Astrocyte of the spinal cord (primary cell): ENCODE data around the gene NGEF.

Experiments used
- DNase-seq: peaks from one replicate; pipeline ENCODE4 v3.0.0; 2011; ENCODE audit warnings: low read depth, low spot score
- H3K4me3 ChIP-seq: 2 replicates; pipeline ENCODE4 v1.5.1; 2011; ENCODE audit warnings: low read depth, mild to moderate bottlenecking, low read length, moderate library complexity
- in situ Hi-C: cut with HindIII; loops from 2 replicates; pipeline ENCODE4 v1.10.0; 2017; ENCODE audit warnings: low sequenced_read_pairs
- TF ChIP-seq, protein P1 (sequence below): IDR thresholded peaks from 2 replicates; pipeline ENCODE4 v1.5.1; 2012; ENCODE audit warnings: low read depth, mild to moderate bottlenecking, low read length, inconsistent platforms

NGEF gene

DNA sequence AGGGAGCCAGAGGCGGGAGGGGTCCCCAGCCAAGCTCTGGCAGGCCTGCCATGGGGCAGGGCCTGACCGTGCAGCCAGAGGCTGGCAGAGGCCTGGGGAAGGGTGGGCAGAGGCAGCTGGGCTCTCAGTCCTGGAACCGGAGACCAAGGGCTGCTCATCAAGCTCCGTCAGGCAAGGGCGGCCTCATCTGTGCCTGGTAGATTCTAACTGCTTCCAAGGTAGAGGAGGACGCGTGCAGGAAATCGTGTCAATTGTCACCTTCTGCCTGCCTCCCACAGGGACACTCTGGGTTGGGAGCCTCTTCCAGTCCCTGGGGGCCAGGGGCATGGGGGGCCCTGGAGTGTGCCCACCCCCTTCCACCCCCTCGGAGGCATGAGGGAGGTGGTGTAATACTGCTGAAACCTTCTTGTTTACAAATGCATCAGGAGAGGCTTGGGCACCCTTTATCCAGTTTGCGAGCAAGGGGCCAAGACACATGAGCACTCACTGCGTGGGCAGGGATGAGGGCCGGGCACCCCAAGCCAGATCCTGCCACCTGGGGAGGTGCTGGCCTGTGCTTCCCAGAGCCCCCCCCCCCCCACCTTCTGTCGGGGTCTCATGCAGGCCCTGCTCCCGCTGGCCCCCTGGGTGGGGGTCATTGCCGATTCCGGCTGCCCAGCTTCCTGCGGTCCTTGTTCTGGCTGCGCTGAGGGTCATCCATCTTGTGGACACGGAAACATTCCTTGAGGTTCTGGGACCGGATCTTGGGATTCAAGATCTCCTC lies 134.0 kb downstream of the NGEF start:
- in situ Hi-C loops, result no loop called here
- DNase-seq, result no peak
- no peak overlapping the region for H3K4me3 ChIP-seq
- TF ChIP-seq, protein P1, sequence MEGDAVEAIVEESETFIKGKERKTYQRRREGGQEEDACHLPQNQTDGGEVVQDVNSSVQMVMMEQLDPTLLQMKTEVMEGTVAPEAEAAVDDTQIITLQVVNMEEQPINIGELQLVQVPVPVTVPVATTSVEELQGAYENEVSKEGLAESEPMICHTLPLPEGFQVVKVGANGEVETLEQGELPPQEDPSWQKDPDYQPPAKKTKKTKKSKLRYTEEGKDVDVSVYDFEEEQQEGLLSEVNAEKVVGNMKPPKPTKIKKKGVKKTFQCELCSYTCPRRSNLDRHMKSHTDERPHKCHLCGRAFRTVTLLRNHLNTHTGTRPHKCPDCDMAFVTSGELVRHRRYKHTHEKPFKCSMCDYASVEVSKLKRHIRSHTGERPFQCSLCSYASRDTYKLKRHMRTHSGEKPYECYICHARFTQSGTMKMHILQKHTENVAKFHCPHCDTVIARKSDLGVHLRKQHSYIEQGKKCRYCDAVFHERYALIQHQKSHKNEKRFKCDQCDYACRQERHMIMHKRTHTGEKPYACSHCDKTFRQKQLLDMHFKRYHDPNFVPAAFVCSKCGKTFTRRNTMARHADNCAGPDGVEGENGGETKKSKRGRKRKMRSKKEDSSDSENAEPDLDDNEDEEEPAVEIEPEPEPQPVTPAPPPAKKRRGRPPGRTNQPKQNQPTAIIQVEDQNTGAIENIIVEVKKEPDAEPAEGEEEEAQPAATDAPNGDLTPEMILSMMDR, result no peak

DNA sequence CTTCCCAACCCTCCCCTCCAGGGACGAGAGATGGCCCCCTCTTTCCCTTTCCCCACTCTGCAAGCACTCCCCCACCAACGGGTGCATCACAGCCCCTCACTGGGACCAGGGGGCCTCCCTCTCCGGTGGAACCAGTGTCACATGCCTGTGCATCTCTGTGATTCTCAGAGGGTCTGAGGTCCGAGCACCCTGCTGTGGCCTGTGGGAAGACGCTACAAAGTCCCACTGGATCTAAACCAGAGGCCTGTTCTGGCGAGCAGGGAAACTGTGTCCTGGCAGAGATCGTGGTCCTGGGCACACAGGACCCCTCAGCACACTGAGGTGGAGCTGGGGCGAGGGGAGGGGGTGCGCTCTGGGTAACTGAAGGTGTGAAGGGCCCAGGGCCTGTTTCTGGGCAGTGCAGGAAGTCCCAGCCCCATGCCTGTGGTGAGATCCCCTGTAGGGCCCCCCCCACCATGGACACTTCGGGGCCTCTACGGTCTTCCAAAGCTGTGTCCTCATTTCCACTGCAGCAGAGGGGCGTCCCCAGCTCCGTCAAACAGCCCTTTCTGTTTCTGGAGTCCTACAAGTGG lies 135.0 kb downstream of the NGEF start:
- TF ChIP-seq, protein P1, result no peak
- in situ Hi-C loops, result no loop called here
- DNase-seq, result no peak
- no peak overlapping the region for H3K4me3 ChIP-seq

GRCh38 chr2:232876978-232877441 lies 136.0 kb downstream of the NGEF start:
- DNase-seq, result no peak
- TF ChIP-seq, protein P1, result no peak
- no peak overlapping the region for H3K4me3 ChIP-seq
- in situ Hi-C loops, result no loop called here

GRCh38 chr2:232876161-232876977 lies 136.7 kb downstream of the NGEF start:
- H3K4me3 ChIP-seq, result peak overlapping the region; percentile 27
- no peak for DNase-seq
- in situ Hi-C loops, result no loop called here
- TF ChIP-seq, protein P1, result peak; percentile 28

DNA sequence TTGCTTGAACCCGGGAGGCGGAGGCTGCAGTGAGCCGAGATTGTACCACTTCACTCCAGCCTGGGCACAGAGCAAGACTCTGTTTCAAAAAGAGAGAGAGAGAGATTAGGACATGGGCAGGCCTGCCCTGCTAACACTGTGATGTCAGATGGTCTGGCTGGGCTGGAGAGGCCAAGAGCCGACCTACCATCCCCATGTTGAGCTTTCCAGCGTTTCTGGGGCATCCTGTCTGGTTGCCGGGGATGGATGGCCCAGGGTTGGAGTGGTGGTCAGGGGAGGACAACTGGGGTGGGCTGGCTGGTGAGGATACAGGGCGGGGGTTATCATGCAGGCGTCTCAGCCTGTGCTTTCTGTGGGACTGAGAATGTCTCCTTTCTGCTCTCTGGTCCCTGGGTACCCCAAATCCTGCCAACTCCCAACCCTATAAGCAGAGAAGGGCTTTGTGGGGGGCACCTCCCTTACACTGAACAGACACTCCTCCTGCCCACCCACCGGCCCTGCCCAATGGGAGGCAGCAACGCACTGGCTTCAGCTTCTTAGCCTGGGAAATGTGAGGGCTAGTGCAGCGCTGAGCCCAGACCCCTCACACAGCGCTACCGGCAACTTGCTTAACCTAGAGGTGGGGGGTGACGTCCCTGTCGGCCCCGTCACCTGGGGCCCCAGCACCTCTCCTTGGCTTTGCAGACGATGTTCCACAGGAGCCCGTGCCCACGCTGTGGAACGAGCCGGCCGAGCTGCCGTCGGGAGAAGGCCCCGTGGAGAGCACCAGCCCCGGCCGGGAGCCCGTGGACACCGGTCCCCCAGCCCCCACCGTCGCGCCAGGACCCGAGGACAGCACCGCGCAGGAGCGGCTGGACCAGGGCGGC lies 137.6 kb downstream of the NGEF start:
- DNase-seq, result no peak
- TF ChIP-seq, protein P1, result peak; percentile 16
- in situ Hi-C loops, result no loop called here

More for the DNA sequence above, 137.6 kb downstream of the NGEF start:
- no peak overlapping the region for H3K4me3 ChIP-seq
